Skeletal muscle tissue (tissue), 4 donors: ENCODE measurements around the gene HDLBP. TPM values are rescaled to one million over a fixed set of nuclear protein-coding genes. Genes with fewer than 3 reads are reported as not detected.

Experiments used
- H3K27ac ChIP-seq: one replicate; pipeline ENCODE4 v1.7.0; 2013; ENCODE audit warnings: mild to moderate bottlenecking, low read depth, low read length, inconsistent platforms
- H3K27me3 ChIP-seq, 3 donors: one replicate each; pipeline ENCODE4 v1.7.0; 2013; ENCODE audit warnings: low read length in 3 of 3; ENCODE audit not compliant: control insufficient read depth in 3 of 3, insufficient read depth in 3 of 3
- H3K36me3 ChIP-seq, 3 donors: one replicate each; pipeline ENCODE4 v1.7.0; 2013; ENCODE audit warnings: low read length in 3 of 3; ENCODE audit not compliant: control insufficient read depth in 3 of 3, insufficient read depth in 3 of 3
- H3K4me1 ChIP-seq, 3 donors: one replicate each; pipeline ENCODE4 v1.7.0; 2013; ENCODE audit warnings: low read length in 3 of 3, mild to moderate bottlenecking in 3 of 3; ENCODE audit not compliant: control insufficient read depth in 3 of 3, insufficient read depth in 3 of 3
- H3K4me3 ChIP-seq, 3 donors: one replicate each; pipeline ENCODE4 v1.7.0; 2013; ENCODE audit warnings: low read length in 3 of 3
- H3K9ac ChIP-seq, 3 donors: one replicate each; pipeline ENCODE4 v1.7.0; 2013; ENCODE audit warnings: low read length in 3 of 3, mild to moderate bottlenecking in 3 of 3, moderate library complexity in 2 of 3, low read depth in 1 of 3
- H3K9me3 ChIP-seq, 3 donors: one replicate each; pipeline ENCODE4 v1.7.0; 2013; ENCODE audit warnings: low read length in 3 of 3; ENCODE audit not compliant: control insufficient read depth in 3 of 3
- total RNA-seq: library from RNA; depleted of rRNA; stranded (reverse); fragments of >200 nt; gene quantifications from one replicate; pipeline ENCODE4 v1.2.3, GENCODE V29; 2014
- donor health status: Osteomylitis.

The HDLBP gene
- total RNA-seq, 1 donor from 2014 or later = 473 TPM

DNA sequence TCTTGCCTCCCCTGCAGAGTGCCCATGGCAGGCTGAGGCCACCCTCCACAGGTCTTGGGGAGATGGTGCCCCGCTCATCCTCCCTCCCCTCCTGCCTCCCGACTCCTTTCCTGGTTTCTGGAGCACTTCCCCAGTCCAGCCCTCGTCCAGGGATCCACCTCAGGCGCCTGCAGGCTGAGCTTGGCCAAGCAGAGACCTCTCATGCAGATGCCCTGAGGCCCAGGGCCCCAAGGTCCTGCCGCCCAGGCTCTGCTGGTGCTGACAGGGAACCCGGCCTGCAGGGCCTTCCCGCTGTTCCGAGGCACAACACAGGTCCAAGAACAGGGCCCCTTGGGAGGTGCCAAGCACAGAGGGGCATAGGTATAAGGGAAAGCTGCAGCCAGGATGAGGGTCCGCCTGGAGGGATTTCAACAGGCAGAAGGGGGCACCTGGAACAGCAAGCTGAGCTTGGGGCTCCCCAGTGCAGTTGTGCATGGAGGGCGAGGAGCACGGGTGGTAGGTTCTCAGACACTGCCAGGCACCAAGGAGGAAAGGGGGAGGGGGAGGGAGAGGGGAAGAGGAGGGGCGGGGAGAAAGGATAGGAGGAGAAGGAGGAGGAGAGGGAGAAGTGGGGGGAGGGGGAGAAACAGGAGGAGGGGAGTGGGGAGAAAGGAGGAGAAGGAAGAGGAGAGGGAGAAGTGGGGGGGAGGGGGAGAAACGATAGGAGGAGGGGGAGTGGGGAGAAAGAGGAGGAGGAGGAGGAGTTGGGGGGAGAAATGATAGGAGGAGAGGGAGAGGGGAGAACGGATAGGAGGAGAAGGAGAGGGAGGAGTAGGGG lies 128.2 kb downstream of the HDLBP start:
- H3K4me1 ChIP-seq = no peaks in the 10 kb centered on the region
- peaks cover 8 to 10% (median 9%) of the 10 kb centered on the region in 3 donors for H3K36me3 ChIP-seq
- H3K9ac ChIP-seq = no peak overlapping the region
- H3K4me3 ChIP-seq = no peak overlapping the region
- no peak overlapping the region for H3K27ac ChIP-seq
- no peaks in the 10 kb centered on the region for H3K9me3 ChIP-seq
- peaks cover 0 to 12% (median 0%) of the 10 kb centered on the region in 3 donors for H3K27me3 ChIP-seq

DNA sequence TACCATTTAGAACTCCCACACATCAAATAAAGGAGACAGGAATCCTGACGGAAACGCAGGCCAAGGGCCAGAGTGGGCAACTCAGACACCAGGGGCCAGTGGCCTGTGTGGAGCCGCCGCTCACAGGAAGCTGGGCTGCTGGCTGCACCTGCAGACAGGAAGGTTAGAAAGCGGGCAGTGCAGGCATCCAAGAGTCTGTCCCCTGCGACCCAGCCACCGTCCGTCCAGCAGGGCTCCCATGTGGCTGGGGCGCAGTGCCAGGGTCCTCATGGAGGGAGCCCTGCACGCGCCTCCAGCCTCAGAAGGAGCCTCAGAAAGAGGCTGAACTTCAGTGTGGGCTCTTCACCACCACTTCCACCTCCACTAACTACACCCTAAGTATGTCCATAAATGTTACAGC lies 129.5 kb downstream of the HDLBP start:
- H3K9ac ChIP-seq = no peak overlapping the region
- H3K36me3 ChIP-seq = peaks cover 12 to 14% (median 12%) of the 10 kb centered on the region in 3 donors
- peaks cover 0 to 12% (median 0%) of the 10 kb centered on the region in 3 donors for H3K27me3 ChIP-seq
- H3K4me1 ChIP-seq = no peaks in the 10 kb centered on the region
- H3K4me3 ChIP-seq = no peak overlapping the region
- H3K9me3 ChIP-seq = no peaks in the 10 kb centered on the region
- no peak overlapping the region for H3K27ac ChIP-seq

DNA sequence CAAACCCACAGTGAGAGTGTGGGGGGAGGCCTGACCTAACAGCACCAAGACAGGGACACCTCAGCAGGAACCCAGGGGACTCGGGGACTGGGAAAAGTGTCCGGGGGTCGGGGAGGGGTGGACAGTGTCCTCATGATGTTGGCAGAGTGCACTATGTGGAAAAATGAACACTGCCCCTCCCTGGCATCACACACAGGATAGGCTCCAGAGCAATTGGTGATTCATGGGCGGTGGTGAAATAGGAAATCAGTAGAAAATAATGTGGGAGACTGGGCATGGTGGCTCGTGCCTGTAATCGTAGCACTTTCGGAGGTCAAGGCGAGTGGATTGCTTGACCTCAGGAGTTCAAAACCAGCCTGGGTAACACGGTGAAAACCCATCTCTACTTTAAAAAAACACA lies 130.6 kb downstream of the HDLBP start:
- Histone ChIP-seq H3K27me3 (peaks cover 0 to 12% (median 0%) of the 10 kb centered on the region in 3 donors), H3K9ac (no peak overlapping the region), H3K9me3 (no peaks in the 10 kb centered on the region), H3K27ac (no peak overlapping the region), H3K4me3 (no peak overlapping the region), H3K4me1 (no peaks in the 10 kb centered on the region), H3K36me3 (peaks cover 12 to 16% (median 14%) of the 10 kb centered on the region in 3 donors)

DNA sequence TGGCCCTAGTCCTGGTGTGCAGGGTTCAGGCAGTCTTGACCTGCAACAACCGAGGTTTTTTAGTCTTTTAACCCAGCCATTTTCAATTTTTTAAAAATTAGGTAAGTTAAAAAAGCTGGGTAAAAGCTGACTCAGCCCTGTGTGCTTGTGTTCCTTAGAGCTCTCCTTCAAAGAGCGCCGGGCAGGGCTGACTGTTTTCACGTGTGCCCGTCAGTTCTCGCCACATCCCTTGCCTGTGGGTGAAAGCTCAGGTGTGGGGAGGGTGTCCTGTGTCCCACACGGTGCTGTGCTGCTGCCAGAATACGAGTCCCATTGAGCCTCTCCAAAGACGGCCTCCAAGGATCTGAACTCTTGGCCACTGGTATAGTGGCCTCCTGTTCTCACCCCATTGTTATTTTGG lies 132.3 kb downstream of the HDLBP start:
- H3K9me3 ChIP-seq = no peaks in the 10 kb centered on the region
- no peak overlapping the region for H3K27ac ChIP-seq
- peaks cover 0 to 7% (median 0%) of the 10 kb centered on the region in 3 donors for H3K27me3 ChIP-seq
- peaks cover 12 to 26% (median 23%) of the 10 kb centered on the region in 3 donors for H3K36me3 ChIP-seq
- H3K4me1 ChIP-seq = no peaks in the 10 kb centered on the region
- no peak overlapping the region for H3K4me3 ChIP-seq
- no peak overlapping the region for H3K9ac ChIP-seq

DNA sequence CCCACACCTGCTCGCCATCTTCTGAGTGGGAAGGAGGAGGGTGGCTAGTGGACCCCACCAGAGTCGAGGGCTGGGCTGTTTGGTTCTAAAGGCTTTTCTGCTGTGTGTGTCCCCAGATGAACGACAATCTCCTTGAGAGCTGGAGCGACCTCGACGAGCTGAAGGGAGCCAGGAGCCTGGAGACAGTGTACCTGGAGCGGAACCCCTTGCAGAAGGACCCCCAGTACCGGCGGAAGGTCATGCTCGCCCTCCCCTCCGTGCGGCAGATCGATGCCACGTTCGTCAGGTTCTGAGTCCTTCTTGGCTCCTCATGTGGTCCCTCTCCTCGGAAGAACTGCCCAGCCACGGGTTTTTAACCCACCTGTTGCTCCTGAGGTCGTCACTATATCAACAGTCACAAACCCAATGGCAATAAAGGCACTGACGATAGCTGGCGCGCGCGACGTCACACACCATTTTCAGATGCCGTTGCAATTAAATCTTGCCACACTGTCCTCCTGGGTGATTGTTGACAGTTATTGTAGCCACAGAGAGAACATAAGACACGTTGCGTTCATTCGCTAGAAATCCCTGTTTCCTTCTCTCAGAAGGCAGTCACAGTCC lies 132.8 kb downstream of the HDLBP start:
- H3K4me1 ChIP-seq = no peaks in the 10 kb centered on the region
- H3K27ac ChIP-seq = no peak overlapping the region
- peaks cover 16 to 32% (median 23%) of the 10 kb centered on the region in 3 donors for H3K36me3 ChIP-seq
- peaks cover 0 to 7% (median 0%) of the 10 kb centered on the region in 3 donors for H3K27me3 ChIP-seq
- H3K9me3 ChIP-seq = no peaks in the 10 kb centered on the region
- H3K9ac ChIP-seq = no peak overlapping the region
- no peak overlapping the region for H3K4me3 ChIP-seq

DNA sequence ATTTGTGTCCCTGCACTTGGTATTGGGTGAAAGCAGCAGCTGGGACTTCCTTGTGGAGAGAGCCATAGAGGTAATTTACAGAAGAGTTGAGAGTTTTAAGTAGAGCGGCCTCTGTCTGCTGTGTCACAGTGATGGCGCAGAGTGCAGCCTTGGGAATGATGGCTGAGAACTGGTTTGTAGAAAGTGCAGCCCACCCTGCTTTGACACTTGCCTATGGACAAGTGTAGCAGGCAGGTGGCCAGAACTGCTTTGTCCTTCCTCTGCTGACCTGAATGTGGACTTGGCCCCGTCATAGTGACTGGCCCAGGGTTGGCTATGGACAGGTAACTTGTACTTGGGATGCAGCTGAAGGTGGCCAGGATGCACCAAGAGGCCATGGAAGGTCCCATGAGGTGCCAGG lies 133.3 kb downstream of the HDLBP start:
- peaks cover 17 to 33% (median 23%) of the 10 kb centered on the region in 3 donors for H3K36me3 ChIP-seq
- no peak overlapping the region for H3K9ac ChIP-seq
- H3K27me3 ChIP-seq = peaks cover 0 to 4% (median 0%) of the 10 kb centered on the region in 3 donors
- H3K9me3 ChIP-seq = no peaks in the 10 kb centered on the region
- no peaks in the 10 kb centered on the region for H3K4me1 ChIP-seq
- H3K27ac ChIP-seq = no peak overlapping the region
- H3K4me3 ChIP-seq = no peak overlapping the region

DNA sequence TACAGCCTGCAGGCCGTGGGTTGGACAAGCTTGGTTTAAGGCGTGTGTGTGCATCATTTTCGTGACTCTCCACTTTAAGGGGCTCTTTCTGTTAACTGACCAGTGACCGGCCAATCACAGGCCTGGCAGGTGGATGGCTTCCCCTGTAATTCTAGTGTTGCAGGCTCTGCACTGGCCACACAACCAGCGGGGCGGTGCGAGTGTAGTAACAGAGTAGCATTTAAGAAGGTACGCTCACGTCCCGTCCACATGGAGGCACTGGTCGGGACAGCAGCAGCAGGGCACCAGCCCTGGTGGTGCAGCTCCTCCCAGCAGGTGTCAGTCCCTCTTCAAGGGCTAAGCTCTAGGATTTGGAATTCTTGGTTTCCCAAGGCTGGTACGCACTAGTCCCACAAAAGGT lies 135.0 kb downstream of the HDLBP start:
- Histone ChIP-seq H3K36me3 (peaks cover 22 to 37% (median 23%) of the 10 kb centered on the region in 3 donors), H3K4me1 (no peaks in the 10 kb centered on the region), H3K27ac (no peak overlapping the region), H3K9me3 (no peaks in the 10 kb centered on the region), H3K27me3 (no peaks in the 10 kb centered on the region), H3K4me3 (no peak overlapping the region), H3K9ac (no peak overlapping the region)

DNA sequence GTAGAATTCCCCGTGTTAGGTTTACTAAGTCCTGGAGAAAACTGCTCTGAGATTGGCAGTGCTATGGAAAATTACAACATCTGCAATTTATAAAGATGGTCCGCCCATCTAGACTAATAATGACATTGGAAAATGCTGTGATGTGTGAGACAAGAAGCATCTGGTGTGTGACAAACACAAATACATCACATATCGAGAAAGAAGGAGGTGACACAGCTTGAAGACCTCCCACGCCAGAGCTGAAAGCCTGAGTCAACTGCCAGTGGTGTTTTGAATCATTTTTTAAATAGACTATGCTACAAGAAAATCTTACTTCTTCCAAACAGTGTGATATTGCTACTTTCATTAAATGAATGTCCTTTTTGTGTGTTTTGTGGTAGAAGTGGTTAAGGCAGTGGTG lies 135.6 kb downstream of the HDLBP start:
- Histone ChIP-seq H3K27ac (no peak overlapping the region), H3K9ac (no peak overlapping the region), H3K4me3 (no peak overlapping the region), H3K36me3 (peaks cover 22 to 43% (median 29%) of the 10 kb centered on the region in 3 donors), H3K27me3 (no peaks in the 10 kb centered on the region), H3K4me1 (no peaks in the 10 kb centered on the region), H3K9me3 (no peaks in the 10 kb centered on the region)

DNA sequence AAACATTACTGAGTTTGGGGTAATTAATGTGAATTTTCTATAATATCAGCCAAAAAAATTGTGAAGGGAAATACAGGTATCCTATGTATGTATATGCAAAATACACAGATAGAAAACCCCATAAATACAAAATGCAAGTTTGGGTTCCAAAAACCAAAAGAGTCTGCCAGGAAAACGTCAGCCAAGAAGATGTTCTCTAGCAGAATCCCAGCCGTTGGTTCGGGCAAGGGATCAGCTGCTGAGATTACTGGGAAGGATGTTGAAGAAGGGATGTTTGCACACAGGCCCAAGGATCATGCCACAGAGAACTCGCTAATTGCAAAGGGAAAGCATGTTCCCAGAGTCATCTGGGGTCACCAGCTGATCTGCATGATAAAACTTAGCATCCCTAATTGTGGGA lies 136.5 kb downstream of the HDLBP start:
- Histone ChIP-seq H3K4me1 (no peaks in the 10 kb centered on the region), H3K27ac (no peak overlapping the region), H3K27me3 (no peaks in the 10 kb centered on the region), H3K9me3 (no peaks in the 10 kb centered on the region), H3K9ac (no peak overlapping the region), H3K4me3 (no peak overlapping the region), H3K36me3 (peaks cover 25 to 47% (median 30%) of the 10 kb centered on the region in 3 donors)
